Loucy (cell line): Measurements from ENCODE around the gene CASZ1.

Experiments
- H2AFZ ChIP-seq: fragments of 200-600 bp; sonication (generic); 2 replicates; pipeline ENCODE4 v1.6.0; 2016; ENCODE audit warnings: antibody characterized with exemption, mild to moderate bottlenecking, low read length, moderate library complexity
- H3F3A ChIP-seq: fragments of 200-600 bp; 2 replicates; pipeline ENCODE4 v1.6.0; 2016; ENCODE audit warnings: antibody characterized with exemption, low read depth, mild to moderate bottlenecking
- H3K27me3 ChIP-seq: fragments of 200-600 bp; sonication (generic); 2 replicates; pipeline ENCODE4 v1.6.1; 2014; ENCODE audit warnings: low read length, mild to moderate bottlenecking; ENCODE audit not compliant: insufficient read depth, poor library complexity, severe bottlenecking
- H3K36me3 ChIP-seq: fragments of 200-600 bp; sonication (generic); 2 replicates; pipeline ENCODE4 v1.6.1; 2016; ENCODE audit warnings: low read length; ENCODE audit not compliant: insufficient read depth
- H3K4me1 ChIP-seq: fragments of 200-600 bp; sonication (generic); 2 replicates; pipeline ENCODE4 v1.5.1; 2014; ENCODE audit warnings: low read length, mild to moderate bottlenecking; ENCODE audit not compliant: insufficient read depth, poor library complexity, severe bottlenecking
- H3K4me2 ChIP-seq: fragments of 200-600 bp; sonication (generic); 2 replicates; pipeline ENCODE4 v1.6.0; 2014; ENCODE audit warnings: antibody characterized with exemption, low read length, low read depth, mild to moderate bottlenecking; ENCODE audit not compliant: poor library complexity, severe bottlenecking
- H3K4me3 ChIP-seq: fragments of 200-600 bp; sonication (generic); 2 replicates; pipeline ENCODE4 v1.5.1; 2014; ENCODE audit warnings: low read length, mild to moderate bottlenecking, mixed read lengths; ENCODE audit not compliant: poor library complexity, severe bottlenecking
- H3K79me2 ChIP-seq: fragments of 200-600 bp; sonication (generic); 2 replicates; pipeline ENCODE4 v1.6.1; 2014; ENCODE audit warnings: low read length; ENCODE audit not compliant: insufficient read depth
- H3K9ac ChIP-seq: fragments of 200-600 bp; sonication (generic); 2 replicates; pipeline ENCODE4 v1.6.0; 2014; ENCODE audit warnings: mild to moderate bottlenecking, low read depth, low read length, moderate library complexity; ENCODE audit not compliant: poor library complexity, severe bottlenecking
- H3K9me2 ChIP-seq: fragments of 200-600 bp; sonication (generic); replicated peaks from 2 replicates; pipeline ENCODE4 v1.6.1; 2016; ENCODE audit warnings: low read depth, low read length, mixed read lengths
- H3K9me3 ChIP-seq: fragments of 200-600 bp; sonication (generic); 2 replicates; pipeline ENCODE4 v1.6.1; 2014; ENCODE audit warnings: mild to moderate bottlenecking, antibody characterized with exemption, low read length, low read depth; ENCODE audit not compliant: insufficient read depth
- H4K20me1 ChIP-seq: fragments of 200-600 bp; sonication (generic); 2 replicates; pipeline ENCODE4 v1.6.0; 2014; ENCODE audit warnings: antibody characterized with exemption, low read length, mild to moderate bottlenecking; ENCODE audit not compliant: insufficient read depth, poor library complexity, severe bottlenecking
- EZH2phosphoT487 ChIP-seq: fragments of 200-600 bp; IDR thresholded peaks from 2 replicates; pipeline ENCODE4 v1.6.1; 2018; ENCODE audit warnings: antibody characterized with exemption, mild to moderate bottlenecking, moderate library complexity, borderline replicate concordance
- TF ChIP-seq, protein P1 (sequence below): fragments of 200-600 bp; sonication (generic); conservative IDR thresholded peaks from 2 replicates; pipeline ENCODE4 v1.5.1; 2014; ENCODE audit warnings: mild to moderate bottlenecking, antibody characterized with exemption, low read length

Gene CASZ1

DNA sequence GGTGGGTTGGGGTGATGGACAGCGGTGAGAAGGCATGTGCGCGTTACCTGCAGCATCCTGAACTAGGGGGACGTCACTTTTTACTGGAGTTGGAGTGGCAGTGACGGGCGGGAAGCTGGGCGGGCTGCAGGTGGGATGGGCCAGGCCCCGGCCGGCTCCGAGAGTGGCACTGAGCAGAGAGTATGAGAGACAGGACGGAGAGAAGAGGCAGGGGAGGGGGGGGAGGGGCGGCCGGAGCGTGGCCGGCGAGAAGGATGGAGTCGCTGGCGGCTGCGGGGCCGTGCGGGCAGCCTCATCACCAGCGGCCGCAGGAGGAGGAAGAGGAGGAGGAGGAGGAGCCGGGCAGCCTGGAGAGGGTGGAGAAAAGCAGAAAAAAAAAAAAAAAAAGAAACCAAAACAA is 154.5 kb downstream of the CASZ1 start:
- Histone ChIP-seq H3K4me3 (no peak overlapping the region), H2AFZ (no peak overlapping the region), H3K4me2 (no peak overlapping the region), H3K9ac (no peak overlapping the region), H4K20me1 (no peaks in the 10 kb centered on the region), H3F3A (no peaks in the 10 kb centered on the region), H3K79me2 (no peaks in the 10 kb centered on the region), H3K36me3 (no peaks in the 10 kb centered on the region; the same call in 1 of the 2 replicates), H3K9me3 (no peaks in the 10 kb centered on the region), H3K27me3 (no peaks in the 10 kb centered on the region), H3K4me1 (no peaks in the 10 kb centered on the region), H3K9me2 (no peaks in the 10 kb centered on the region)
- TF ChIP-seq, protein P1, sequence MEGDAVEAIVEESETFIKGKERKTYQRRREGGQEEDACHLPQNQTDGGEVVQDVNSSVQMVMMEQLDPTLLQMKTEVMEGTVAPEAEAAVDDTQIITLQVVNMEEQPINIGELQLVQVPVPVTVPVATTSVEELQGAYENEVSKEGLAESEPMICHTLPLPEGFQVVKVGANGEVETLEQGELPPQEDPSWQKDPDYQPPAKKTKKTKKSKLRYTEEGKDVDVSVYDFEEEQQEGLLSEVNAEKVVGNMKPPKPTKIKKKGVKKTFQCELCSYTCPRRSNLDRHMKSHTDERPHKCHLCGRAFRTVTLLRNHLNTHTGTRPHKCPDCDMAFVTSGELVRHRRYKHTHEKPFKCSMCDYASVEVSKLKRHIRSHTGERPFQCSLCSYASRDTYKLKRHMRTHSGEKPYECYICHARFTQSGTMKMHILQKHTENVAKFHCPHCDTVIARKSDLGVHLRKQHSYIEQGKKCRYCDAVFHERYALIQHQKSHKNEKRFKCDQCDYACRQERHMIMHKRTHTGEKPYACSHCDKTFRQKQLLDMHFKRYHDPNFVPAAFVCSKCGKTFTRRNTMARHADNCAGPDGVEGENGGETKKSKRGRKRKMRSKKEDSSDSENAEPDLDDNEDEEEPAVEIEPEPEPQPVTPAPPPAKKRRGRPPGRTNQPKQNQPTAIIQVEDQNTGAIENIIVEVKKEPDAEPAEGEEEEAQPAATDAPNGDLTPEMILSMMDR, result no peak
- no peak for TF ChIP-seq EZH2phosphoT487

DNA sequence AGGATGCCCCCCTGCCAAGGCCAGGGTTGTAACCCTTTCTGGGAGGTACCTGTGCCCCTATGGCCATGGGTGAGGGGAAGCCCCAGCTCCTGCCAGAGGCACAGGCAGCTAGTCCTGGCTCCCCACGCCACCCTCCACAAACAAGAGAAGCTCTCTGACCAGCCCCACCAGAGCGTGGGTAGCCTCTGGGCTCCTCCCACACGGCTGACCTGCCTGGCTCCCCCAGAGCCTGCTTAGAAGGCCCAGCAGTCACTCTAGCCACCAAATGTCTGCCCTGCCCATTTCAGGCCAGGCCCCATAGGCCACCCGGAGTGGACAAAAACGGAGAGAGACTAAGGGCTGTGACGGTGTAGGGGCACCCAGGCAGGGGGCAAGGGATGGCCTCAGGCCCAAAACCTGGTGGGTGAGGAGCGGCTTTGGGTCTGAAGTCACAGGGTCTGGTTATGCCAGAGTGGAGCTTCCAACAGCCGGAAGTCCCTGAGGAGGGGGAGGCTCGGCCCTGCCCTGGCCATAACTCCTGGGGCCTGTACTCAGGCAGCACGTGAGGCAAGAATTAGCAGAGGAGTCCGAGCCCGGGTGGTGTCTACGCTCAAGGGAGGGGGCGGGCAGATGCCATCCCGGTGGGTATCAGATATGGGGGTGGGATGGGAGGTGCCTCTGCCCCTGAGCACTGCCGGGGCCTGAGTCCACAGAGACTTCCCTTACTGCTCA is 155.4 kb downstream of the CASZ1 start:
- Histone ChIP-seq H2AFZ (no peak overlapping the region), H3K4me3 (no peak overlapping the region), H3K4me2 (no peak overlapping the region), H3F3A (no peaks in the 10 kb centered on the region), H3K9me3 (no peaks in the 10 kb centered on the region), H3K79me2 (no peaks in the 10 kb centered on the region), H3K36me3 (no peaks in the 10 kb centered on the region; the same call in 1 of the 2 replicates), H3K9ac (no peak overlapping the region), H4K20me1 (no peaks in the 10 kb centered on the region), H3K27me3 (no peaks in the 10 kb centered on the region), H3K4me1 (no peaks in the 10 kb centered on the region), H3K9me2 (no peaks in the 10 kb centered on the region)
- no peak for TF ChIP-seq EZH2phosphoT487
- TF ChIP-seq, protein P1, result no peak

DNA sequence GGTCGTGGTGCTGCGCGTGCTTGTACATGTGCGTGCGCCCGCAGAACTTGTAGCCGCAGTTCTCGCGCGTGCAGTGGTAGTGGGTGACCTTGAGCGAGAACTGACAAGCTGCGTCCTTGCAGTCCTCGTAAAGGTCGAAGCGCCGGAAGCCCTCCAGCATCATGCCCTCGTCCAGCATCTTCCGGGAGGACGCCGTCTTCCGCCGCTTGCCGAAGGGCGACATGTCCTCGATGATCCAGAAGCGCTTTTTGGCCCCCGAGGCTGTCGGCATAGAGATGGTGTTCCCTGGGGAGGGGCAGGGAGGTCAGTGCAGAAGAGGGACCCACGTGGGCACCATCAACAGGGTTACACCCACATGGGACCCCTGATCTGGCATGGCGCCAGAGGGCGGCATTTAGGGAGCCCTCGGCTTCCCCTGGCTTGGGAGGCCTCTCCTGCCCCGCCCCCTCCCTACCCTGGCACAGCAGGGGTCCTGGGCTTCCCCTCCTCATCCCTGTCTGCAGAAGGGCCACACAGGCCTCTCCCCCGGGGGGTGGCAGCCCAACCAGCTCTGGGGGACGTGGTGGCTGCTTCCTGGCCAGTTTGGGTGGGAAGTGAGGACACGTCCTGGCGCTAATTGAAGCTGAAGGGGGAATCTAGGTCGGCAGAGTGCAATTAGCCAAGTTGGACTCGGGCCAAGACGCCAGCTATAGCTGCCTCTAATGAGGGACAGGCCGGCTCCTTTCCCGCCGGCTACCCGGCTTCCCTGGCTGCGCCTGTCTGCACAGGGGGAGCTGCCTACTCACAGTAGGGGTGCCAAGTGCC is 156.5 kb downstream of the CASZ1 start:
- TF ChIP-seq, protein P1, result no peak
- no peak for TF ChIP-seq EZH2phosphoT487
- no peaks in the 10 kb centered on the region for H4K20me1 ChIP-seq
- no peak overlapping the region for H3K9ac ChIP-seq
- no peaks in the 10 kb centered on the region for H3K79me2 ChIP-seq
- no peak overlapping the region for H3K4me3 ChIP-seq
- H3K27me3 ChIP-seq, result no peaks in the 10 kb centered on the region
- H3F3A ChIP-seq, result no peaks in the 10 kb centered on the region
- no peaks in the 10 kb centered on the region for H3K4me1 ChIP-seq
- no peaks in the 10 kb centered on the region; the same call in 1 of the 2 replicates for H3K36me3 ChIP-seq
- H3K4me2 ChIP-seq, result no peak overlapping the region
- no peak overlapping the region for H2AFZ ChIP-seq
- H3K9me2 ChIP-seq, result no peaks in the 10 kb centered on the region
- H3K9me3 ChIP-seq, result no peaks in the 10 kb centered on the region
